Uterus (tissue), 2 donors: ENCODE results near the gene SERGEF.

Experiments
- POLR2A ChIP-seq, 2 donors: fragments of 450-650 bp; IDR thresholded peaks; one replicate each; pipeline ENCODE4 v1.6.1; 2016; ENCODE audit warnings: antibody characterized with exemption in 2 of 2, mild to moderate bottlenecking in 1 of 2, moderate library complexity in 1 of 2
- TF ChIP-seq, protein P1 (sequence below), 4 experiments: fragments of 200-600 bp in 2 of 4; fragments of 450-650 bp in 2 of 4; sonication (generic) in 2 of 4; IDR thresholded peaks; one replicate each; pipeline ENCODE4 v1.5.1; 2016 to 2019; ENCODE audit warnings: antibody characterized with exemption in 4 of 4, mild to moderate bottlenecking in 2 of 4, moderate library complexity in 1 of 4

DNA sequence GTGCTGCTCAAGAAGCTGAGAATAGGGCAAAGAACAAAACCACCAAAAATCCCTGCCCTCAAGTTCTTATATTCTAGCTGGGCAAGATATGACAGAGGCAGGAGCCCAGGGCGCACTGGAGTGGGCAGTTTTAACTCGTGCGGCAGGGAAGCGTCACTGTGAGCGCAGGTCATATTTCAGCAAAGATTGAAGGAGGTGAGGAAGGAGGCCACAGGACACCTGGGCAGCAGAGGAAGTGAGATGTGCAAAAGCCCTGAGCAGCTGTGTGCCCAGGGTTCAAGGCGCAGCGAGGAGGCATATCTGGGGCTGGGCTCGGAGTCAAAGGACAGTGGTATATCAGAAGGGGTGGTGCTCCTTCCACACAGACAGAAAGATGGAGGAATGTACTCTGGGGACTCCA is 264.8 kb downstream of the SERGEF start:
- TF ChIP-seq, protein P1, sequence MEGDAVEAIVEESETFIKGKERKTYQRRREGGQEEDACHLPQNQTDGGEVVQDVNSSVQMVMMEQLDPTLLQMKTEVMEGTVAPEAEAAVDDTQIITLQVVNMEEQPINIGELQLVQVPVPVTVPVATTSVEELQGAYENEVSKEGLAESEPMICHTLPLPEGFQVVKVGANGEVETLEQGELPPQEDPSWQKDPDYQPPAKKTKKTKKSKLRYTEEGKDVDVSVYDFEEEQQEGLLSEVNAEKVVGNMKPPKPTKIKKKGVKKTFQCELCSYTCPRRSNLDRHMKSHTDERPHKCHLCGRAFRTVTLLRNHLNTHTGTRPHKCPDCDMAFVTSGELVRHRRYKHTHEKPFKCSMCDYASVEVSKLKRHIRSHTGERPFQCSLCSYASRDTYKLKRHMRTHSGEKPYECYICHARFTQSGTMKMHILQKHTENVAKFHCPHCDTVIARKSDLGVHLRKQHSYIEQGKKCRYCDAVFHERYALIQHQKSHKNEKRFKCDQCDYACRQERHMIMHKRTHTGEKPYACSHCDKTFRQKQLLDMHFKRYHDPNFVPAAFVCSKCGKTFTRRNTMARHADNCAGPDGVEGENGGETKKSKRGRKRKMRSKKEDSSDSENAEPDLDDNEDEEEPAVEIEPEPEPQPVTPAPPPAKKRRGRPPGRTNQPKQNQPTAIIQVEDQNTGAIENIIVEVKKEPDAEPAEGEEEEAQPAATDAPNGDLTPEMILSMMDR (IDR thresholded peaks at IDR 0.05): no peak
- no peak for TF ChIP-seq POLR2A (IDR thresholded peaks at IDR 0.05)
